Measurements from ENCODE around the gene TMEM97. TPM values are rescaled to one million over a fixed set of nuclear protein-coding genes. Genes with fewer than 3 reads are reported as not detected.

TMEM97 gene
- total and polyA plus RNA-seq, 4 donors = 23.5 to 62.6 (median 38.8) TPM

- H3K36me3 ChIP-seq (ENCODE audit: control insufficient read depth in 4 of 4, insufficient read depth in 4 of 4, low read length in 4 of 4) = peaks cover 7 to 24% (median 12%) of the 10 kb centered on the region in 4 donors
- H3K4me1 ChIP-seq (ENCODE audit: control insufficient read depth in 5 of 5, insufficient read depth in 5 of 5, low read length in 5 of 5) = peaks cover 0 to 9% (median 0%) of the 10 kb centered on the region in 5 donors
- 70 to 77% methylated on average over 1 of the region's 1 CpG for WGBS, 2 donors
- H3K9me3 ChIP-seq (ENCODE audit: control insufficient read depth in 4 of 4, insufficient read depth in 3 of 4, low read length in 3 of 4) = no peaks in the 10 kb centered on the region
- no peaks in the 10 kb centered on the region for H3K27me3 ChIP-seq (ENCODE audit: control insufficient read depth in 3 of 3, insufficient read depth in 3 of 3, low read length in 2 of 3)
- no peak overlapping the region for H3K9ac ChIP-seq (ENCODE audit: insufficient read depth in 1 of 2, low read length in 2 of 2)
- ATAC-seq (ENCODE audit: insufficient read depth, low FRiP score) (no peak), DNase-seq (no peak)
- no peak overlapping the region for H3K4me3 ChIP-seq
- no peak overlapping the region for H3K27ac ChIP-seq (ENCODE audit: low read depth in 1 of 2, low read length in 1 of 2)
- TF ChIP-seq CTCF (IDR thresholded peaks at IDR 0.05; ENCODE audit: control extremely low read depth, extremely low read depth) = no peak
These were observed 47.6 kb downstream of the TMEM97 start for GRCh38 chr17:28366605-28367004.

GRCh38 chr17:28367641-28368305 is 48.8 kb downstream of the TMEM97 start:
- WGBS, 2 donors = 90 to 97% methylated on average over 21 of the region's 21 CpGs
- DNase-seq (no peak), ATAC-seq (ENCODE audit: insufficient read depth, low FRiP score) (no peak)
- Histone ChIP-seq H3K4me3 (no peak overlapping the region), H3K27ac (ENCODE audit: low read depth in 1 of 2, low read length in 1 of 2) (no peak overlapping the region), H3K9ac (ENCODE audit: insufficient read depth in 1 of 2, low read length in 2 of 2) (no peak overlapping the region), H3K27me3 (ENCODE audit: control insufficient read depth in 3 of 3, insufficient read depth in 3 of 3, low read length in 2 of 3) (no peaks in the 10 kb centered on the region), H3K4me1 (ENCODE audit: control insufficient read depth in 5 of 5, insufficient read depth in 5 of 5, low read length in 5 of 5) (peaks cover 0 to 15% (median 7%) of the 10 kb centered on the region in 5 donors), H3K36me3 (ENCODE audit: control insufficient read depth in 4 of 4, insufficient read depth in 4 of 4, low read length in 4 of 4) (peaks cover 3 to 21% (median 9%) of the 10 kb centered on the region in 4 donors), H3K9me3 (ENCODE audit: control insufficient read depth in 4 of 4, insufficient read depth in 3 of 4, low read length in 3 of 4) (no peaks in the 10 kb centered on the region)
- no peak for TF ChIP-seq CTCF (IDR thresholded peaks at IDR 0.05; ENCODE audit: control extremely low read depth, extremely low read depth)

- peaks cover 0 to 21% (median 10%) of the 10 kb centered on the region in 5 donors for H3K4me1 ChIP-seq (ENCODE audit: control insufficient read depth in 5 of 5, insufficient read depth in 5 of 5, low read length in 5 of 5)
- H3K4me3 ChIP-seq = no peak overlapping the region
- H3K27me3 ChIP-seq (ENCODE audit: control insufficient read depth in 3 of 3, insufficient read depth in 3 of 3, low read length in 2 of 3) = no peaks in the 10 kb centered on the region
- no peak for DNase-seq
- WGBS, 2 donors = 79 to 94% methylated on average over 5 of the region's 5 CpGs
- no peak for ATAC-seq (ENCODE audit: insufficient read depth, low FRiP score)
- no peak for TF ChIP-seq CTCF (IDR thresholded peaks at IDR 0.05; ENCODE audit: control extremely low read depth, extremely low read depth)
- H3K36me3 ChIP-seq (ENCODE audit: control insufficient read depth in 4 of 4, insufficient read depth in 4 of 4, low read length in 4 of 4) = peaks cover 0 to 15% (median 5%) of the 10 kb centered on the region in 4 donors
- H3K9ac ChIP-seq (ENCODE audit: insufficient read depth in 1 of 2, low read length in 2 of 2) = no peak overlapping the region
- H3K9me3 ChIP-seq (ENCODE audit: control insufficient read depth in 4 of 4, insufficient read depth in 3 of 4, low read length in 3 of 4) = no peaks in the 10 kb centered on the region
- no peak overlapping the region for H3K27ac ChIP-seq (ENCODE audit: low read depth in 1 of 2, low read length in 1 of 2)
These were observed 49.4 kb downstream of the TMEM97 start for GRCh38 chr17:28368306-28368831.

Measured in lung (tissue), 12 donors.